B cell (primary cell): ENCODE results near the gene LBH. TPM values are rescaled to one million over a fixed set of nuclear protein-coding genes. Genes with fewer than 3 reads are reported as not detected.

Source experiments
- ATAC-seq: fragments of 200-7000 bp; cut with Tn5 transposase; one replicate; pipeline ENCODE4 v1.10.0; 2021; ENCODE audit warnings: low read depth, mild to moderate bottlenecking, moderate number of reproducible peaks, moderate library complexity
- CTCF ChIA-PET: fragments of 350-600 bp; sonication (Branson Sonifier 250); formaldehyde crosslinking; loops from one replicate; lab custom pipeline; 2021; ENCODE audit warnings: antibody characterized with exemption, inconsistent platforms; lab: Charles Lee
- POLR2A ChIA-PET: fragments of 350-600 bp; sonication (Branson Sonifier 250); formaldehyde crosslinking; loops from one replicate; lab custom pipeline; 2021; ENCODE audit warnings: antibody characterized with exemption; lab: Charles Lee
- DNase-seq: peaks from one replicate; pipeline ENCODE4 v3.0.0; 2013
- H2AFZ ChIP-seq: 2 replicates; pipeline ENCODE4 v1.6.1; 2012; ENCODE audit warnings: mild to moderate bottlenecking, low read depth, low read length; ENCODE audit not compliant: insufficient read depth, poor library complexity, severe bottlenecking
- H3K27ac ChIP-seq, 2 donors: 1 replicate in 1 of 2; 2 replicates in 1 of 2; pipeline ENCODE4 v1.5.1; 2012 to 2013; ENCODE audit warnings: low read length in 2 of 2, mild to moderate bottlenecking in 2 of 2, moderate library complexity in 1 of 2
- H3K27me3 ChIP-seq, 4 experiments: fragments of 200-600 bp in 1 of 4; sonication (generic) in 1 of 4; replicated peaks in 1 of 4; 1 replicate in 2 of 4; 2 replicates in 2 of 4; pipeline versions ENCODE4 v1.6.1 to v1.7.0; 2013 to 2016; ENCODE audit warnings: low read length in 3 of 4, mild to moderate bottlenecking in 2 of 4, mixed read lengths in 1 of 4, moderate library complexity in 1 of 4; ENCODE audit not compliant: insufficient read depth in 4 of 4, control insufficient read depth in 3 of 4; ENCODE audit errors: control extremely low read depth in 1 of 4
- H3K36me3 ChIP-seq, 2 experiments: replicated peaks in 1 of 2; 1 replicate in 1 of 2; 2 replicates in 1 of 2; pipeline versions ENCODE4 v1.6.1 to v1.7.1; 2013; ENCODE audit warnings: low read length in 1 of 2; ENCODE audit not compliant: insufficient read depth in 2 of 2, control insufficient read depth in 1 of 2; ENCODE audit errors: control extremely low read depth in 1 of 2, extremely low read depth in 1 of 2
- H3K4me1 ChIP-seq, 2 donors: fragments of 200-600 bp in 1 of 2; sonication (generic) in 1 of 2; 1 replicate in 1 of 2; 2 replicates in 1 of 2; pipeline versions ENCODE4 v1.5.1 to v1.6.1; 2013 to 2017; ENCODE audit warnings: low read length in 2 of 2; ENCODE audit not compliant: control insufficient read depth in 2 of 2, insufficient read depth in 2 of 2
- H3K4me2 ChIP-seq: replicated peaks from 2 replicates; pipeline ENCODE3; 2012; ENCODE audit warnings: mild to moderate bottlenecking, low read depth, low read length; ENCODE audit not compliant: poor library complexity, severe bottlenecking
- H3K4me3 ChIP-seq, 5 experiments: fragments of 200-600 bp in 1 of 5; sonication (generic) in 1 of 5; 1 replicate in 3 of 5; 2 replicates in 2 of 5; pipeline versions ENCODE4 v1.5.1 to v1.7.0; 2011 to 2016; ENCODE audit warnings: low read length in 4 of 5, mild to moderate bottlenecking in 4 of 5, low read depth in 2 of 5, control low read depth in 1 of 5, moderate library complexity in 1 of 5; ENCODE audit not compliant: insufficient read depth in 1 of 5; ENCODE audit errors: control extremely low read depth in 1 of 5, extremely low read depth in 1 of 5
- H3K79me2 ChIP-seq: fragments of 200-600 bp; sonication (generic); one replicate; pipeline ENCODE4 v1.6.0; 2016; ENCODE audit warnings: low read length; ENCODE audit not compliant: control insufficient read depth, insufficient read depth
- H3K9ac ChIP-seq: fragments of 200-600 bp; sonication (generic); 2 replicates; pipeline ENCODE4 v1.6.1; 2017; ENCODE audit warnings: mild to moderate bottlenecking, low read length, moderate library complexity
- H3K9me3 ChIP-seq, 3 donors: one replicate each; pipeline versions ENCODE4 v1.6.1 to v1.7.1; 2013; ENCODE audit warnings: low read length in 2 of 3; ENCODE audit not compliant: control insufficient read depth in 2 of 3, insufficient read depth in 1 of 3; ENCODE audit errors: control extremely low read depth in 1 of 3
- H4K20me1 ChIP-seq: 2 replicates; pipeline ENCODE4 v1.6.0; 2012; ENCODE audit warnings: mild to moderate bottlenecking, low read length; ENCODE audit not compliant: insufficient read depth, control insufficient read depth, poor library complexity, severe bottlenecking
- H3K27ac Mint-ChIP-seq: one replicate; pipeline ENCODE4 v1.8.0; 2021; ENCODE audit warnings: mixed read lengths
- H3K27me3 Mint-ChIP-seq: one replicate; pipeline ENCODE4 v1.8.0; 2021; ENCODE audit warnings: mixed read lengths
- H3K4me1 Mint-ChIP-seq: one replicate; pipeline ENCODE4 v1.8.0; 2021; ENCODE audit warnings: mixed read lengths
- H3K4me3 Mint-ChIP-seq: one replicate; pipeline ENCODE4 v1.8.0; 2021; ENCODE audit warnings: mixed read lengths
- H3K9me3 Mint-ChIP-seq: one replicate; pipeline ENCODE4 v1.8.0; 2022; ENCODE audit warnings: mixed read lengths; ENCODE audit not compliant: insufficient read depth
- EZH2 ChIP-seq: IDR thresholded peaks from 2 replicates; pipeline ENCODE4 v1.6.1; 2012; ENCODE audit warnings: borderline replicate concordance, low read depth, mild to moderate bottlenecking, moderate library complexity, low read length; ENCODE audit not compliant: insufficient read depth, poor library complexity, severe bottlenecking
- WGBS: methylation state at CpG from one replicate; pipeline ENCODE4 v1.1.5; 2013; ENCODE audit warnings: missing lambda C conversion rate; ENCODE audit not compliant: insufficient coverage; 5-methylcytosine and 5-hydroxymethylcytosine counted together
- intact Hi-C: fragments of 100-400 bp; cut with micrococcal nuclease; formaldehyde crosslinking; loops from one replicate; pipeline ENCODE4 v1.10.0; 2022
- polyA plus RNA-seq: library from polyadenylated mRNA; depleted of rRNA; stranded (reverse); fragments of >200 nt; gene quantifications from 2 replicates; pipeline ENCODE4 v1.2.3, GENCODE V29; 2012
- total RNA-seq, 2 donors: library from RNA; stranded (reverse); fragments of 120-200 nt in 1 of 2; gene quantifications; 1 replicate in 1 of 2; 2 replicates in 1 of 2; pipeline versions ENCODE4 v1.2.3 to v1.2.4, GENCODE V29; 2013 to 2022
- TF ChIP-seq, protein P1 (sequence below): fragments of 200-600 bp; IDR thresholded peaks from one replicate; pipeline ENCODE4 v1.8.0; 2022; ENCODE audit warnings: antibody characterized with exemption, mild to moderate bottlenecking

The LBH gene
- total and polyA plus RNA-seq, 2 donors (not counting 1 experiment from before 2014, with no cell fraction given), result 158 to 201 TPM

DNA sequence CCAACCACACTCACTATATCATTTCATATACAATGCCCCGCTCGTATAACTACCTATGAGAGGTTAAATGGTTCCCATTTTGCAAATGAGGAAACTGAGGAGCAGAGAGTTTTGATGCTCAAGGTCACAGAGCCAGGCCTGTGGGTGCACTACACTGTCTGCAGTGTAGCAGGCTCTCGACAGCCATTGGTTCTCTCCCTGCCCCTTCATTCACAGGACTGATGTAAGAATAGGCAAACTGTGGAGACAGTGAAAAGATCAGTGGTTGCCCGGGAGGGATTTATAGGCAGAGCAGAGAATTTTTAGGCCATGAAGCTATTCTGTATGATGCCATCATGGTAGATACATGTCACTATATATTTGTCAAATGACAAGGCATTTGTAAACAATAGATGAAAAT, 39.0 kb upstream of the LBH start:
- no peak for ATAC-seq
- Mint-ChIP-seq H3K9me3 (no peaks in the 10 kb centered on the region), H3K27me3 (no peaks in the 10 kb centered on the region), H3K4me1 (peaks cover 10% of the 10 kb centered on the region), H3K4me3 (no peak overlapping the region), H3K27ac (no peak overlapping the region)
- H3K4me3 ChIP-seq, result no peak overlapping the region
- H3K9me3 ChIP-seq, result peaks cover 0 to 11% (median 0%) of the 10 kb centered on the region in 3 donors
- H3K27ac ChIP-seq, result no peak overlapping the region
- H3K36me3 ChIP-seq, result no peaks in the 10 kb centered on the region
- intact Hi-C loops, result no loop called here
- DNase-seq, result no peak
- no peak overlapping the region for H3K4me2 ChIP-seq
- no peak overlapping the region for H2AFZ ChIP-seq
- H3K9ac ChIP-seq, result no peak overlapping the region
- ChIA-PET POLR2A (no interaction called here), CTCF (interaction anchor here (0.6 to 2.7 kb wide), 5 partner anchors 10 to 521 kb away, joined by 4 to 12 read pairs (median 6); no protein-coding TSS in a partner anchor)
- no CpG with 5 or more reads among the region's 4 CpGs for WGBS
- peaks cover 7 to 14% of the 10 kb centered on the region in 2 donors for H3K4me1 ChIP-seq
- no peaks in the 10 kb centered on the region for H4K20me1 ChIP-seq
- H3K79me2 ChIP-seq, result no peaks in the 10 kb centered on the region
- no peak for TF ChIP-seq EZH2
- TF ChIP-seq, protein P1, sequence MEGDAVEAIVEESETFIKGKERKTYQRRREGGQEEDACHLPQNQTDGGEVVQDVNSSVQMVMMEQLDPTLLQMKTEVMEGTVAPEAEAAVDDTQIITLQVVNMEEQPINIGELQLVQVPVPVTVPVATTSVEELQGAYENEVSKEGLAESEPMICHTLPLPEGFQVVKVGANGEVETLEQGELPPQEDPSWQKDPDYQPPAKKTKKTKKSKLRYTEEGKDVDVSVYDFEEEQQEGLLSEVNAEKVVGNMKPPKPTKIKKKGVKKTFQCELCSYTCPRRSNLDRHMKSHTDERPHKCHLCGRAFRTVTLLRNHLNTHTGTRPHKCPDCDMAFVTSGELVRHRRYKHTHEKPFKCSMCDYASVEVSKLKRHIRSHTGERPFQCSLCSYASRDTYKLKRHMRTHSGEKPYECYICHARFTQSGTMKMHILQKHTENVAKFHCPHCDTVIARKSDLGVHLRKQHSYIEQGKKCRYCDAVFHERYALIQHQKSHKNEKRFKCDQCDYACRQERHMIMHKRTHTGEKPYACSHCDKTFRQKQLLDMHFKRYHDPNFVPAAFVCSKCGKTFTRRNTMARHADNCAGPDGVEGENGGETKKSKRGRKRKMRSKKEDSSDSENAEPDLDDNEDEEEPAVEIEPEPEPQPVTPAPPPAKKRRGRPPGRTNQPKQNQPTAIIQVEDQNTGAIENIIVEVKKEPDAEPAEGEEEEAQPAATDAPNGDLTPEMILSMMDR, result no peak
- H3K27me3 ChIP-seq, result no peaks in the 10 kb centered on the region

- Histone ChIP-seq H3K79me2 (no peaks in the 10 kb centered on the region), H4K20me1 (no peaks in the 10 kb centered on the region), H3K4me2 (no peak overlapping the region), H3K9me3 (peaks cover 0 to 11% (median 0%) of the 10 kb centered on the region in 3 donors), H3K36me3 (no peaks in the 10 kb centered on the region), H3K9ac (no peak overlapping the region), H2AFZ (no peak overlapping the region), H3K4me3 (no peak overlapping the region), H3K4me1 (peaks cover 4 to 7% of the 10 kb centered on the region in 2 donors), H3K27ac (no peak overlapping the region), H3K27me3 (no peaks in the 10 kb centered on the region)
- ATAC-seq (no peak), DNase-seq (no peak)
- intact Hi-C loops, result no loop called here
- WGBS, result 88% methylated on average over 12 of the region's 13 CpGs
- no peak overlapping the region for H3K27ac Mint-ChIP-seq
- ChIA-PET POLR2A (interaction anchor here (0.7 kb wide), 1 partner anchor 322 kb away, joined by 8 read pairs; no protein-coding TSS in a partner anchor), CTCF (interaction anchor here (0.9 to 2.7 kb wide), 5 partner anchors 9 to 521 kb away, joined by 4 to 12 read pairs (median 6); partner anchors contain the start of gene LBH)
- no peaks in the 10 kb centered on the region for H3K9me3 Mint-ChIP-seq
- H3K4me1 Mint-ChIP-seq, result peaks cover 6% of the 10 kb centered on the region
- H3K4me3 Mint-ChIP-seq, result no peak overlapping the region
- no peaks in the 10 kb centered on the region for H3K27me3 Mint-ChIP-seq
- no peak for TF ChIP-seq EZH2
- TF ChIP-seq, protein P1, result no peak
Measured at GRCh38 chr2:30193104-30193681, 38.1 kb upstream of the LBH start.
